Naive B cell (primary cell): ENCODE data around the gene ATP13A4. TPM values are rescaled to one million over a fixed set of nuclear protein-coding genes. Genes with fewer than 3 reads are reported as not detected.

ENCODE experiments used
- ATAC-seq, 2 donors: fragments of 150-1000 bp; cut with Tn5 transposase; 2 replicates each; pipeline ENCODE4 v1.10.0; 2021; ENCODE audit warnings: low read depth in 2 of 2, mild to moderate bottlenecking in 2 of 2, moderate library complexity in 2 of 2
- DNase-seq: peaks from one replicate; pipeline ENCODE4 v3.0.0; 2022
- H3K27ac Mint-ChIP-seq, 6 donors: one replicate each; pipeline ENCODE4 v1.8.0; 2020 to 2022; ENCODE audit warnings: mild to moderate bottlenecking in 6 of 6, mixed read lengths in 6 of 6, moderate library complexity in 5 of 6, inconsistent platforms in 2 of 6
- H3K27me3 Mint-ChIP-seq, 3 donors: one replicate each; pipeline ENCODE4 v1.8.0; 2021 to 2022; ENCODE audit warnings: mixed read lengths in 3 of 3, mild to moderate bottlenecking in 1 of 3
- H3K36me3 Mint-ChIP-seq, 2 donors: one replicate each; pipeline ENCODE4 v1.8.0; 2020 to 2022; ENCODE audit warnings: mixed read lengths in 2 of 2, inconsistent platforms in 1 of 2, mild to moderate bottlenecking in 1 of 2
- H3K4me1 Mint-ChIP-seq, 3 donors: one replicate each; pipeline ENCODE4 v1.8.0; 2020 to 2022; ENCODE audit warnings: mixed read lengths in 3 of 3, inconsistent platforms in 1 of 3, mild to moderate bottlenecking in 1 of 3, moderate library complexity in 1 of 3
- H3K4me3 Mint-ChIP-seq, 8 donors: one replicate each; pipeline ENCODE4 v1.8.0; 2020 to 2022; ENCODE audit warnings: mild to moderate bottlenecking in 8 of 8, mixed read lengths in 8 of 8, moderate library complexity in 8 of 8, inconsistent platforms in 2 of 8
- H3K9me3 Mint-ChIP-seq, 7 donors: one replicate each; pipeline ENCODE4 v1.8.0; 2020 to 2022; ENCODE audit warnings: mixed read lengths in 7 of 7, mild to moderate bottlenecking in 5 of 7, inconsistent platforms in 2 of 7, moderate library complexity in 1 of 7
- polyA plus RNA-seq, 6 donors: library from polyadenylated mRNA; unstranded; fragments of 300-500 nt; fragmentation: Illumina TruSeq; gene quantifications; one replicate each; pipeline ENCODE4 v1.2.3, GENCODE V29; 2021; ENCODE audit warnings: low read depth in 6 of 6

Gene ATP13A4
- polyA plus RNA-seq, 6 donors from 2014 or later: 0.70 to 0.71 TPM; not detected in 4

GRCh38 chr3:193391902-193392301 is 162.8 kb downstream of the ATP13A4 start:
- H3K9me3 Mint-ChIP-seq: peaks cover 0 to 13% (median 3%) of the 10 kb centered on the region in 7 donors
- H3K4me1 Mint-ChIP-seq: no peaks in the 10 kb centered on the region
- H3K27ac Mint-ChIP-seq: no peak overlapping the region
- ATAC-seq (no peak), DNase-seq (no peak)
- no peak overlapping the region for H3K4me3 Mint-ChIP-seq
- H3K36me3 Mint-ChIP-seq: no peaks in the 10 kb centered on the region
- peaks cover 4 to 17% (median 7%) of the 10 kb centered on the region in 3 donors for H3K27me3 Mint-ChIP-seq

- H3K4me3 Mint-ChIP-seq: no peak overlapping the region
- no peaks in the 10 kb centered on the region for H3K4me1 Mint-ChIP-seq
- DNase-seq (no peak), ATAC-seq (no peak)
- H3K27ac Mint-ChIP-seq: no peak overlapping the region
- no peaks in the 10 kb centered on the region for H3K36me3 Mint-ChIP-seq
- H3K9me3 Mint-ChIP-seq: peaks cover 0 to 6% (median 3%) of the 10 kb centered on the region in 7 donors
- H3K27me3 Mint-ChIP-seq: peaks cover 0 to 17% (median 7%) of the 10 kb centered on the region in 3 donors
Observed at GRCh38 chr3:193389335-193389734, 165.4 kb downstream of the ATP13A4 start.

DNA sequence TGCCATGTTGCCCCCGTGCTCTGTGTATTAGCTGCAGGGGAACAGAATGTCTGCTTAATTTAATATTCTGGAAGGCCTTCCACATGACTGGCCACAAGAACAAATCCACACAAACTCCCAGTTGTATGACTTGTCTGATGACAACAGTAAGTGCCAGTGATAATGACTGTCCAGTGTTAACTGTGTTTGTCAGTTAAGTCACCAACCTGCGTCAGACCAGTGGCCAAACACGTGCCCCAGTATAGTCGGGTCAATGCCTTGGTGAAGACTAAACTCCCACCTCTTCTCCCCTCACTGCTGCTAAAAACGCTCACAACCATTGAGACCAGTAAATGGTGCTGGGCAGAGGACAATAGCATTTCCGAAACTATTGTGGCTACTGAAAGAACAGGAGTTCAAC is 166.3 kb downstream of the ATP13A4 start:
- no peak overlapping the region for H3K27ac Mint-ChIP-seq
- ATAC-seq (no peak), DNase-seq (no peak)
- H3K36me3 Mint-ChIP-seq: no peaks in the 10 kb centered on the region
- no peaks in the 10 kb centered on the region for H3K4me1 Mint-ChIP-seq
- peaks cover 0 to 3% (median 0%) of the 10 kb centered on the region in 7 donors for H3K9me3 Mint-ChIP-seq
- H3K4me3 Mint-ChIP-seq: no peak overlapping the region
- H3K27me3 Mint-ChIP-seq: peaks cover 0 to 17% (median 7%) of the 10 kb centered on the region in 3 donors

DNA sequence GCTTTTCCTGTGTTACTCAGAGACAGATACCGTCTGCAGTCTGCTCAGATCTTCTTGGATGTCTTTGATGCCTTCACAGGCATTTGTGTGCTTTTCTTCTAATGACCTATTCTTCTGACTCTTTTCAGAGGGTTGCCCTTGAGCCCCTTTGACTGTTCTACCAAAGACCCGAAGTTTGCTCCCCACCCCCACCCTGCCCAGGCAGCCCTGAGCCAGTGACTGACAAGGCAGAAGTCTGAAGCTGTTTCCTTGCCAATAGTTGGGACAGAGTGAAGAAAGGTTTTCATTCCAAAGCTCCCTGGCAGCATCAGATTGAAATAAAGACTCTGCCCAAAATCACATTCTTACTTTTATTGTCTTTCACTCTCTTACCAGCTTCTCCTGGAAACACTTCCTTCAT is 167.1 kb downstream of the ATP13A4 start:
- Mint-ChIP-seq H3K27me3 (peaks cover 0 to 17% (median 5%) of the 10 kb centered on the region in 3 donors), H3K9me3 (peaks cover 0 to 2% (median 0%) of the 10 kb centered on the region in 7 donors), H3K27ac (no peak overlapping the region), H3K36me3 (no peaks in the 10 kb centered on the region), H3K4me1 (no peaks in the 10 kb centered on the region), H3K4me3 (no peak overlapping the region)
- no peak for DNase-seq
- no peak for ATAC-seq

DNA sequence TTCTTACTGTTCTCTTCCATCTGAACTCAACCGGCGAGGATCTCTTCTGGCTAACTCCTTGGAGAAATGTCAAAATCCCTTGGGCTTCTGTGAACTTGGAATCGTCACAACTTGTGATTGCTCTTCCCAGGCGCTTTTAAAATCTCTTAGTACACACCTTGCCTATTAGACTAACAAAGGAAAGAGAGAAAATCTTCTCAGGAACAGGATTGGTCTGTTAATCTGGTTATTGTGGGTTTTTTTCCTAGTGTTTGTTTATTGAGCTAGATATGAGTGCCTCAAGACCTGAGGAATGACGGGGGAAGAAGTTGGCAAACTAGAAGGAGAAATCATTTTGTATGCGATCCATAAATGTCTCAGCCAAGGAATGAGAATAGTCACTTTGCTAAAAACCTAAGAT is 176.0 kb downstream of the ATP13A4 start, which contains the start of gene ATP13A5:
ATP13A5 (minus strand) TSS at position 48 of the 400 bp plus-strand sequence; CDS start at position 20, 28 bp downstream.
- H3K4me3 Mint-ChIP-seq: no peak within 1 kb of the TSS
- H3K27me3 Mint-ChIP-seq: peaks cover 0 to 10% (median 9%) of the 10 kb centered on the region in 3 donors
- no peak within 1 kb of the TSS for H3K27ac Mint-ChIP-seq
- no peak for DNase-seq
- peaks cover 0 to 7% (median 0%) of the 10 kb centered on the region in 7 donors for H3K9me3 Mint-ChIP-seq
- H3K36me3 Mint-ChIP-seq: no peaks in the 10 kb centered on the region
- ATAC-seq: no peak
- no peaks in the 10 kb centered on the region for H3K4me1 Mint-ChIP-seq

- DNase-seq (no peak), ATAC-seq (no peak)
- H3K4me1 Mint-ChIP-seq: no peaks in the 10 kb centered on the region
- H3K9me3 Mint-ChIP-seq: peaks cover 0 to 7% (median 0%) of the 10 kb centered on the region in 7 donors
- no peak overlapping the region for H3K4me3 Mint-ChIP-seq
- H3K27me3 Mint-ChIP-seq: peaks cover 0 to 16% (median 9%) of the 10 kb centered on the region in 3 donors
- H3K36me3 Mint-ChIP-seq: no peaks in the 10 kb centered on the region
- no peak overlapping the region for H3K27ac Mint-ChIP-seq
Observed at GRCh38 chr3:193377591-193377990, 177.1 kb downstream of the ATP13A4 start.

- H3K9me3 Mint-ChIP-seq: peaks cover 0 to 5% (median 0%) of the 10 kb centered on the region in 7 donors
- no peaks in the 10 kb centered on the region for H3K36me3 Mint-ChIP-seq
- DNase-seq (no peak), ATAC-seq (no peak)
- H3K27me3 Mint-ChIP-seq: peaks cover 0 to 16% (median 6%) of the 10 kb centered on the region in 3 donors
- H3K4me1 Mint-ChIP-seq: no peaks in the 10 kb centered on the region
- H3K27ac Mint-ChIP-seq: no peak overlapping the region
- H3K4me3 Mint-ChIP-seq: no peak overlapping the region
Observed at GRCh38 chr3:193375614-193376013, 179.1 kb downstream of the ATP13A4 start.

- no peaks in the 10 kb centered on the region for H3K9me3 Mint-ChIP-seq
- peaks cover 0 to 16% (median 6%) of the 10 kb centered on the region in 3 donors for H3K27me3 Mint-ChIP-seq
- H3K4me3 Mint-ChIP-seq: no peak overlapping the region
- H3K27ac Mint-ChIP-seq: no peak overlapping the region
- H3K36me3 Mint-ChIP-seq: no peaks in the 10 kb centered on the region
- DNase-seq: no peak
- ATAC-seq: no peak
- H3K4me1 Mint-ChIP-seq: no peaks in the 10 kb centered on the region
Observed at GRCh38 chr3:193372783-193373182, 181.9 kb downstream of the ATP13A4 start.

- H3K4me1 Mint-ChIP-seq: no peaks in the 10 kb centered on the region
- H3K27me3 Mint-ChIP-seq: peaks cover 0 to 5% (median 0%) of the 10 kb centered on the region in 3 donors
- no peaks in the 10 kb centered on the region for H3K9me3 Mint-ChIP-seq
- no peak overlapping the region for H3K27ac Mint-ChIP-seq
- DNase-seq (no peak), ATAC-seq (no peak)
- no peaks in the 10 kb centered on the region for H3K36me3 Mint-ChIP-seq
- H3K4me3 Mint-ChIP-seq: no peak overlapping the region
Observed at GRCh38 chr3:193367868-193368267, 186.8 kb downstream of the ATP13A4 start.

DNA sequence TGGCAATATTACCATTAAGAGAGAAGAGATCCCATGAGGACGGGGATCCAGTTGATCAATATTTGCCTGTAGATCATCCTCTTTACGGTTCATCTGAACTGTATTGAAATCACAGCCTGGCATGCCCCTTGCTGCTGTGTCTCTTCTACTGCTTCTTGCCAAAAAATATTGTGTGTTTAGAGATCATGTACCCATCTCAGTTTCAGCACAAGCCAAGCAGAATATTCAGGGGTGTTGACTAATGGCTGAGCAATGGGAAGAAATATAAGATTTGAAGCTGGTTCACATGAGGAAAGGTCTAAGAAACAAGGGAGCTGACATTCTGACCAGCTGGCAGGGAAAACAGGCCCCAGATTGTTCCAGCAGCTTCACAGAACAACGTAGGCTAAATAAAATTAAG is 197.4 kb downstream of the ATP13A4 start:
- H3K9me3 Mint-ChIP-seq: peaks cover 0 to 9% (median 0%) of the 10 kb centered on the region in 7 donors
- no peaks in the 10 kb centered on the region for H3K36me3 Mint-ChIP-seq
- H3K27me3 Mint-ChIP-seq: peaks cover 0 to 15% (median 11%) of the 10 kb centered on the region in 3 donors
- ATAC-seq (no peak), DNase-seq (no peak)
- H3K4me3 Mint-ChIP-seq: no peak overlapping the region
- no peaks in the 10 kb centered on the region for H3K4me1 Mint-ChIP-seq
- no peak overlapping the region for H3K27ac Mint-ChIP-seq

GRCh38 chr3:193354423-193354822 is 200.3 kb downstream of the ATP13A4 start:
- Mint-ChIP-seq H3K4me1 (no peaks in the 10 kb centered on the region), H3K27ac (no peak overlapping the region), H3K36me3 (no peaks in the 10 kb centered on the region), H3K27me3 (peaks cover 0 to 5% (median 5%) of the 10 kb centered on the region in 3 donors), H3K4me3 (no peak overlapping the region), H3K9me3 (peaks cover 0 to 9% (median 0%) of the 10 kb centered on the region in 7 donors)
- ATAC-seq (no peak), DNase-seq (no peak)

Other genes with a start within 250 kb of the ATP13A4 start
- not detected for gene ATP13A5, start 176.1 kb downstream of the ATP13A4 start, polyA plus RNA-seq
- 10 to 100 TPM; 15.7 to 31.7 (median 25.1) TPM for gene OPA1, start 38.3 kb upstream of the ATP13A4 start, polyA plus RNA-seq